Heart left ventricle (tissue), 13 donors: ENCODE measurements around the gene SGCA.

Experiments
- CTCF ChIP-seq, 12 donors: fragments of 200-600 bp; sonication (generic) in 4 of 12; IDR thresholded peaks; one replicate each; pipeline versions ENCODE4 v1.5.0 to v1.8.0; 2018 to 2022; ENCODE audit warnings: antibody characterized with exemption in 12 of 12, mild to moderate bottlenecking in 5 of 12
- POLR2A ChIP-seq, 2 donors: fragments of 450-650 bp; IDR thresholded peaks; one replicate each; pipeline ENCODE4 v1.6.1; 2017; ENCODE audit warnings: antibody characterized with exemption in 2 of 2, mild to moderate bottlenecking in 2 of 2, moderate library complexity in 2 of 2
- donor health status: ischemic (EF 13 %, LVEDD 7.1; RV severe dilation, severe dysfunction).
- donor health status: DM: no; HTN: yes; CAD: no.
- donor health status: DM: no; HTN: no; CAD: no.
- donor health status: ischemic (EF 25% LVEDD 6.9; RV normal size, moderate dysfunction).
- donor health status: ischemic (EF 25% LVEDD 5.7; RV mildly dilated, moderate dysfunction).
- donor health status: ischemic (EF 35%, LVEDD 5.7; RV mildly dilated, moderate dysfunction).
- donor health status: nonischemic (EF 11% LVEDD 7.7; RV severe dilation, severe dysfunction).
- donor health status: DM: yes; HTN: yes; CAD: no.
- donor health status: PGD.
- donor health status: ischemic (EF 29% LVEDD 5.4; RV normal size, mild dysfunction).
- donor health status: nonischemic (EF 23%, LVEDD 6.1; RV moderate dilation, normal function).

- TF ChIP-seq CTCF (IDR thresholded peaks at IDR 0.05): no peak
- no peak for TF ChIP-seq POLR2A (IDR thresholded peaks at IDR 0.05)
These were observed 24.4 kb downstream of the SGCA start for GRCh38 chr17:50190293-50190602.
